GM12878 (cell line): ENCODE measurements around the gene ITPR2. TPM values are rescaled to one million over a fixed set of nuclear protein-coding genes. Genes with fewer than 3 reads are reported as not detected.

Experiments
- ATAC-seq: fragments of 200-7000 bp; cut with Tn5 transposase; 3 replicates; pipeline ENCODE4 v1.9.1; 2020; ENCODE audit warnings: mild to moderate bottlenecking, moderate library complexity
- BruUV-seq: library from RNA; stranded (reverse); fragments of 400-500 nt; replicated peaks from 2 replicates; lab custom pipeline; 2021; lab: Mats Ljungman, UMichigan
- CTCF ChIA-PET: fragments of 300-600 bp; sonication (Branson Sonifier 250); formaldehyde crosslinking; extraction: SDS; loops from one replicate; lab custom pipeline; 2021; ENCODE audit warnings: inconsistent platforms; lab: Yijun Ruan, JAX
- POLR2A ChIA-PET: fragments of 350-600 bp; formaldehyde crosslinking; extraction: SDS; loops from one replicate; lab custom pipeline; 2021; ENCODE audit warnings: inconsistent platforms; lab: Charles Lee
- RAD21 ChIA-PET: fragments of 300-600 bp; sonication (Branson Sonifier 250); formaldehyde crosslinking; loops from one replicate; lab custom pipeline; 2023; ENCODE audit warnings: antibody characterized with exemption; ENCODE audit not compliant: unreplicated experiment; lab: Charles Lee
- SMC1A ChIA-PET: fragments of 300-600 bp; sonication (Branson Sonifier 250); formaldehyde crosslinking; loops from one replicate; lab custom pipeline; 2023; ENCODE audit not compliant: unreplicated experiment, uncharacterized antibody; lab: Charles Lee
- DNase-seq: peaks from one replicate; pipeline ENCODE4 v3.0.0-alpha.2; 2011; ENCODE audit warnings: low read depth, low spot score
- FAIRE-seq: peaks from 3 replicates; lab custom pipeline; 2011; peaks lifted over from hg19 to GRCh38; lab: Jason Lieb, UNC
- H2AFZ ChIP-seq: 2 replicates; pipeline ENCODE4 v1.6.0; 2011; ENCODE audit warnings: low read depth, low read length, control low read depth; ENCODE audit not compliant: control insufficient read depth
- H3K27ac ChIP-seq: 2 replicates; pipeline ENCODE4 v1.5.1; 2011; ENCODE audit warnings: control low read depth; ENCODE audit not compliant: control insufficient read depth, insufficient read depth
- H3K27me3 ChIP-seq, 2 experiments: replicated peaks in 1 of 2; 2 replicates each; pipeline versions ENCODE4 v1.6.0 to v1.6.1; 2011; ENCODE audit warnings: low read length in 1 of 2; ENCODE audit not compliant: control insufficient read depth in 2 of 2, insufficient read depth in 2 of 2
- H3K36me3 ChIP-seq, 2 experiments: 2 replicates each; pipeline ENCODE4 v1.5.1; 2011; ENCODE audit warnings: low read length in 1 of 2; ENCODE audit not compliant: control insufficient read depth in 2 of 2, insufficient read depth in 2 of 2
- H3K4me1 ChIP-seq: 2 replicates; pipeline ENCODE4 v1.6.1; 2011; ENCODE audit warnings: mild to moderate bottlenecking, low read length, moderate library complexity, mixed read lengths; ENCODE audit not compliant: control insufficient read depth, insufficient read depth
- H3K4me2 ChIP-seq: 2 replicates; pipeline ENCODE4 v1.6.0; 2011; ENCODE audit warnings: control low read depth; ENCODE audit not compliant: control insufficient read depth, insufficient read depth
- H3K4me3 ChIP-seq: fragments of 200-600 bp; sonication (generic); 2 replicates; pipeline ENCODE4 v1.5.1; 2016
- H3K79me2 ChIP-seq: 2 replicates; pipeline ENCODE4 v1.6.0; 2011; ENCODE audit warnings: low read length; ENCODE audit not compliant: control insufficient read depth, insufficient read depth
- H3K9ac ChIP-seq: 2 replicates; pipeline ENCODE4 v1.8.0; 2011; ENCODE audit warnings: low read length, control low read depth, mixed read lengths; ENCODE audit not compliant: control insufficient read depth, insufficient read depth
- H3K9me3 ChIP-seq: replicated peaks from 3 replicates; pipeline ENCODE4 v1.5.1; 2011; ENCODE audit warnings: mild to moderate bottlenecking, low read length; ENCODE audit not compliant: control insufficient read depth, insufficient read depth
- H4K20me1 ChIP-seq: 2 replicates; pipeline ENCODE4 v1.6.0; 2011; ENCODE audit not compliant: control insufficient read depth, insufficient read depth
- BHLHE40 ChIP-seq, 2 experiments: fragments of 450-650 bp in 1 of 2; IDR thresholded peaks; 2 replicates each; pipeline ENCODE4 v1.6.1; 2011 to 2017; ENCODE audit warnings: low read depth in 2 of 2, borderline replicate concordance in 1 of 2, improper control_type of control experiment in 1 of 2, low read length in 1 of 2, mild to moderate bottlenecking in 1 of 2
- BRCA1 ChIP-seq: IDR thresholded peaks from 2 replicates; pipeline ENCODE4 v1.6.1; 2011; ENCODE audit warnings: low read depth, low read length, improper control_type of control experiment
- MYC ChIP-seq: IDR thresholded peaks from 2 replicates; pipeline ENCODE4 v1.6.1; 2011; ENCODE audit warnings: mild to moderate bottlenecking, low read length, moderate library complexity, inconsistent platforms; ENCODE audit not compliant: insufficient read depth, insufficient replicate concordance, insufficient read length, severe bottlenecking
- NFIC ChIP-seq: IDR thresholded peaks from 2 replicates; pipeline ENCODE4 v1.6.1; 2012; ENCODE audit warnings: low read depth, mild to moderate bottlenecking, inconsistent platforms, low read length, moderate library complexity
- NRF1 ChIP-seq: conservative IDR thresholded peaks from 2 replicates; pipeline ENCODE4 v1.6.1; 2011; ENCODE audit warnings: mild to moderate bottlenecking, low read depth, low read length, improper control_type of control experiment
- PAX5 ChIP-seq: IDR thresholded peaks from 2 replicates; pipeline ENCODE4 v1.6.1; 2011; ENCODE audit warnings: low read depth, low read length, borderline replicate concordance
- PAX8 ChIP-seq: fragments of 450-650 bp; IDR thresholded peaks from 2 replicates; pipeline ENCODE4 v1.6.1; 2017; ENCODE audit warnings: mild to moderate bottlenecking, moderate library complexity
- POLR2AphosphoS5 ChIP-seq: IDR thresholded peaks from 2 replicates; pipeline ENCODE4 v1.6.1; 2011; ENCODE audit warnings: mild to moderate bottlenecking, low read length, inconsistent platforms
- RAD21 ChIP-seq: IDR thresholded peaks from 2 replicates; pipeline ENCODE4 v1.6.1; 2011; ENCODE audit warnings: mild to moderate bottlenecking, low read depth, low read length, moderate library complexity; ENCODE audit not compliant: insufficient read depth
- RCOR1 ChIP-seq: conservative IDR thresholded peaks from 2 replicates; pipeline ENCODE4 v1.6.1; 2012; ENCODE audit warnings: low read depth, low read length, improper control_type of control experiment
- SMARCA5 ChIP-seq: fragments of 450-650 bp; IDR thresholded peaks from 2 replicates; pipeline ENCODE4 v1.6.1; 2017; ENCODE audit warnings: mild to moderate bottlenecking
- SP1 ChIP-seq: IDR thresholded peaks from one replicate; pipeline ENCODE4 v1.6.1; 2011; ENCODE audit warnings: low read depth, low read length
- TARDBP ChIP-seq: IDR thresholded peaks from 2 replicates; pipeline ENCODE4 v1.6.1; 2016; ENCODE audit warnings: borderline replicate concordance
- YY1 ChIP-seq: IDR thresholded peaks from 2 replicates; pipeline ENCODE4 v1.6.1; 2011; ENCODE audit warnings: low read depth, mild to moderate bottlenecking, low read length
- WGBS: methylation state at CpG from one replicate; pipeline ENCODE4 v1.1.6; 2016; ENCODE audit warnings: low lambda C conversion rate; ENCODE audit not compliant: insufficient replicate concordance, insufficient coverage; ENCODE audit errors: missing lambda C conversion rate; 5-methylcytosine and 5-hydroxymethylcytosine counted together
- in situ Hi-C: fragments of 300-500 bp; cut with MboI; formaldehyde crosslinking; loops from 9 replicates; pipeline ENCODE4 v1.14.3; 2018; ENCODE audit warnings: mixed read lengths
- intact Hi-C: fragments of 100-400 bp; cut with micrococcal nuclease; formaldehyde crosslinking; loops from one replicate; pipeline ENCODE4 v1.14.2; 2022; ENCODE audit not compliant: unreplicated experiment
- polyA plus RNA-seq, 11 experiments: library from polyadenylated mRNA; depleted of rRNA in 4 of 11; unstranded in 6 of 11; stranded (reverse) in 5 of 11; fragments of >200 nt; fragmentation: Nextera tagmentation in 4 of 11; fragmentation: Illumina TruSeq in 1 of 11; extraction: Ambion mirVana in 4 of 11; extraction: Trizol in 1 of 11; gene quantifications; 1 replicate in 1 of 11; 2 replicates in 10 of 11; pipeline versions ENCODE4 v1.2.1 to v1.2.3, GENCODE V29; 2011 to 2016; ENCODE audit warnings: inconsistent platforms in 2 of 11, missing spikeins in 2 of 11, low read depth in 1 of 11
- total RNA-seq, 4 experiments: library from RNA; depleted of rRNA in 3 of 4; stranded (reverse); fragments of >200 nt in 3 of 4; fragmentation: Illumina TruSeq in 1 of 4; extraction: Trizol in 1 of 4; gene quantifications; 2 replicates each; pipeline versions ENCODE4 v1.2.1 to v1.2.3, GENCODE V29; 2013 to 2021
- TF ChIP-seq, protein P1 (sequence below): fragments of 450-650 bp; IDR thresholded peaks from 2 replicates; pipeline ENCODE4 v1.6.1; 2017; ENCODE audit warnings: mild to moderate bottlenecking, low read depth, inconsistent platforms; ENCODE audit not compliant: poor library complexity, severe bottlenecking

The ITPR2 gene
- total and polyA plus RNA-seq, 10 of the 15 experiments (the other 5 are each of a cell fraction or from before 2014, with no cell fraction given) = 7.5 to 76.2 (median 47.1) TPM

DNA sequence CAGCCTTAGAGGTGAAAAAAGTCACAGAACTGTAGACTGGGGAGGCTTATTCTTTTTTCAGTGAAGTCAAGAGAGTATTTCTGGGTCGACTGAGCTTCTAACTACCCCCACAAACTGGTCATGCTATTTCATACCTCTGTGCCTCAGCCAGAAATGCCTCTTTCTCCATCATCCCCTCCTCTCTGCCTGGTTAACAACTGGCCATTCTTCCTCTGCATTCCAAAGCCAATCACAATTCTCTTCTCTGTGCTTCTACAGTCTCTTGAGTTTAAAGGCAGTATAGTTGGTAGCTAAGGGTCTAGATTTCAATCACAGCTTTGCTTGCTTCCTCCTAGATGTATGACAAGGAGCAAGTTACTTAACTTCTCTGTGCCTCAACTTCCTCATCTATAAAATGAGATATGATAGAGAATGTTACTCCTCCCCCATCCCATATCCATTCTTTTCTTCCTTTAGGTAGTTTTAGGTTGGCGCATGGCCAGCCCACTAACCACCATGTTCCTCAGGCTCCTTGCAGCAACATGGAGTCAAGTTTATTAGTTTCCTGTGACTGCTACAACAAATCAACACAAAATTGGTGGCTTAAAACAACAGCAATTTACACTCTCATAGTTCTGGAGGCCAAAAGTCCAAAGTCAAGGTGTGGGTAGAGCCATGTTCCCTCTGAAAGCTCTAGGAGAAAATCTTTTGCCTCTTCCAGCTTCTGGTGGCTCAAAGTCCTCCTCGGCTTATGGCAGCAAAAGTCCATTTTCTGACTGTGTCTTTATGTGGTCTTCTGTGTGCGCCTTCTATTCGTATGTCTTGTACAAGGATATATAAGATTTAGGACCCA, 62.5 kb downstream of the ITPR2 start:
- BruUV-seq = no TSS peak
- CTCF ChIA-PET = interaction anchor here (0.6 to 1.0 kb wide), 2 partner anchors 32 to 75 kb away, joined by 3 read pairs; no protein-coding TSS in a partner anchor
- no peak for FAIRE-seq

DNA sequence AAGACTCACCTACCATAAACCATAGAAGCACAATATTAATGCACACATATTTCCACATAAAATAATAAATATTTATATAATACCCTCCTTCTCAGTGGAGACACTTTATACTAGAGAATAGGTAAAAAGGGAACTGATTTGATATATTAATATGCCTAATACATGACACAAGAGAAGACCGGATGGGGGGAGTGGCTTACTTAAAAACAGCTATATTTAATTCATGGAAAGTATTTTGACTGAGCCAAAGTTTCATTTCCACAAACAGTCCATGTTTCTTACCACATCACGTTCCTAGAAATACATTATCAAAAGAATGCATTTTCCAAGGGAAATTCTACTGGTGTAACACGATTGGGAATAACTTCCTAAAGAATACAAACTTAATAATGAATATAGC, 63.4 kb downstream of the ITPR2 start:
- Histone ChIP-seq H3K9ac (no peak overlapping the region), H3K9me3 (peaks cover 3% of the 10 kb centered on the region; the same call in 2 of the 3 replicates), H3K36me3 (peaks cover under 1 to 9% of the 10 kb centered on the region in 2 experiments; a peak in 3 of 4 replicates), H3K79me2 (peaks cover 8% of the 10 kb centered on the region), H3K27me3 (no peaks in the 10 kb centered on the region), H3K4me3 (no peak overlapping the region), H2AFZ (no peak overlapping the region), H3K4me2 (peak overlapping the region; percentile 74), H4K20me1 (no peaks in the 10 kb centered on the region), H3K4me1 (peaks cover 32% of the 10 kb centered on the region), H3K27ac (peak overlapping the region; percentile 67)
- ChIA-PET POLR2A (interaction anchor here (0.7 to 3.1 kb wide), 6 partner anchors 10 to 105 kb away, joined by 3 to 18 read pairs (median 3); partner anchors contain the start of gene ITPR2), SMC1A (interaction anchor here (0.6 to 3.2 kb wide), 15 partner anchors 13 to 115 kb away, joined by 3 to 26 read pairs (median 4); no protein-coding TSS in a partner anchor), CTCF (interaction anchor here (1.0 kb wide), 2 partner anchors 33 to 76 kb away, joined by 3 read pairs; no protein-coding TSS in a partner anchor), RAD21 (interaction anchor here (1.0 to 2.0 kb wide), 7 partner anchors 21 to 117 kb away, joined by 3 to 6 read pairs (median 4); partner anchors contain the start of gene ITPR2)
- in situ Hi-C loops (no loop called here), intact Hi-C loops (no loop called here)
- WGBS = 3% methylated on average over 3 of the region's 3 CpGs
- no peak for DNase-seq
- peak; percentile 33 for ATAC-seq
- no TSS peak for BruUV-seq
- FAIRE-seq = no peak
- no peak for TF ChIP-seq NRF1
- TF ChIP-seq SP1 = no peak
- no peak for TF ChIP-seq RAD21
- TF ChIP-seq, protein P1, sequence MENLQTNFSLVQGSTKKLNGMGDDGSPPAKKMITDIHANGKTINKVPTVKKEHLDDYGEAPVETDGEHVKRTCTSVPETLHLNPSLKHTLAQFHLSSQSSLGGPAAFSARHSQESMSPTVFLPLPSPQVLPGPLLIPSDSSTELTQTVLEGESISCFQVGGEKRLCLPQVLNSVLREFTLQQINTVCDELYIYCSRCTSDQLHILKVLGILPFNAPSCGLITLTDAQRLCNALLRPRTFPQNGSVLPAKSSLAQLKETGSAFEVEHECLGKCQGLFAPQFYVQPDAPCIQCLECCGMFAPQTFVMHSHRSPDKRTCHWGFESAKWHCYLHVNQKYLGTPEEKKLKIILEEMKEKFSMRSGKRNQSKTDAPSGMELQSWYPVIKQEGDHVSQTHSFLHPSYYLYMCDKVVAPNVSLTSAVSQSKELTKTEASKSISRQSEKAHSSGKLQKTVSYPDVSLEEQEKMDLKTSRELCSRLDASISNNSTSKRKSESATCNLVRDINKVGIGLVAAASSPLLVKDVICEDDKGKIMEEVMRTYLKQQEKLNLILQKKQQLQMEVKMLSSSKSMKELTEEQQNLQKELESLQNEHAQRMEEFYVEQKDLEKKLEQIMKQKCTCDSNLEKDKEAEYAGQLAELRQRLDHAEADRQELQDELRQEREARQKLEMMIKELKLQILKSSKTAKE = no peak
- no peak for TF ChIP-seq SMARCA5
- TF ChIP-seq TARDBP = no peak
- peak; percentile 46 for TF ChIP-seq NFIC
- TF ChIP-seq PAX5 = no peak
- TF ChIP-seq RCOR1 = no peak
- no peak for TF ChIP-seq PAX8
- peak in 1 of 2 experiments; percentile 8; a peak in 1 of 4 replicates for TF ChIP-seq BHLHE40 (IDR thresholded peaks at IDR 0.05; ENCODE audit: borderline replicate concordance in 1 of 2, low read depth in 2 of 2, low read length in 1 of 2)
- no peak for TF ChIP-seq POLR2AphosphoS5

More for the DNA sequence above, 62.5 kb downstream of the ITPR2 start:
- peaks cover 8% of the 10 kb centered on the region for H3K79me2 ChIP-seq
- TF ChIP-seq MYC = no peak
- no peak for TF ChIP-seq YY1
- no peak for TF ChIP-seq BRCA1
- TF ChIP-seq, all 136 proteins: peak for 0
- Histone ChIP-seq H3K9ac (no peak overlapping the region), H3K4me3 (no peak overlapping the region), H3K4me1 (peaks cover 32% of the 10 kb centered on the region), H3K9me3 (peaks cover 3% of the 10 kb centered on the region; the same call in 2 of the 3 replicates), H3K36me3 (peaks cover 3 to 9% of the 10 kb centered on the region in 2 experiments; a peak in 3 of 4 replicates), H3K27ac (peak overlapping the region; percentile 13; the same call in 1 of the 2 replicates), H4K20me1 (no peaks in the 10 kb centered on the region), H3K27me3 (no peaks in the 10 kb centered on the region), H3K4me2 (no peak overlapping the region), H2AFZ (no peak overlapping the region)
- ATAC-seq (peak; percentile 13; the same call in 2 of the 3 replicates), DNase-seq (no peak)
- RAD21 ChIA-PET = interaction anchor here (1.0 to 2.0 kb wide), 5 partner anchors 21 to 116 kb away, joined by 3 to 5 read pairs (median 4); partner anchors contain the start of gene ITPR2
- SMC1A ChIA-PET = interaction anchor here (0.7 to 3.2 kb wide), 16 partner anchors 12 to 115 kb away, joined by 3 to 26 read pairs (median 4); partner anchors contain the start of gene ITPR2
- in situ Hi-C loops (no loop called here), intact Hi-C loops (no loop called here)
- WGBS = 98% methylated on average over 5 of the region's 5 CpGs
- POLR2A ChIA-PET = interaction anchor here (0.6 to 1.4 kb wide), 7 partner anchors 11 to 70 kb away, joined by 3 to 6 read pairs (median 3); no protein-coding TSS in a partner anchor
